K562 (cell line): ENCODE data around the gene COPS6. TPM values are rescaled to one million over a fixed set of nuclear protein-coding genes. Genes with fewer than 3 reads are reported as not detected.

Experiments
- CEBPB ChIP-seq: fragments of 450-650 bp; IDR thresholded peaks from 2 replicates; pipeline ENCODE4 v1.6.1; 2016; ENCODE audit warnings: missing genetic modification characterization, missing compliant biosample characterization
- FOXK2 ChIP-seq, 2 experiments: fragments of 450-650 bp; IDR thresholded peaks in 1 of 2; conservative IDR thresholded peaks in 1 of 2; 2 replicates each; pipeline ENCODE4 v1.6.1; 2016; ENCODE audit warnings: low read depth in 2 of 2, mild to moderate bottlenecking in 1 of 2
- HLTF ChIP-seq: fragments of 450-650 bp; IDR thresholded peaks from 2 replicates; pipeline ENCODE4 v1.6.1; 2016
- KLF6 ChIP-seq: fragments of 250-450 bp; sonication (Bioruptor Pico); IDR thresholded peaks from 2 replicates; pipeline ENCODE4 v1.4.0; 2020; ENCODE audit warnings: mild to moderate bottlenecking, moderate library complexity, borderline replicate concordance
- PRPF4 ChIP-seq: fragments of 200-400 bp; formaldehyde crosslinking; IDR thresholded peaks from one replicate; pipeline ENCODE4 v1.6.1; 2017; ENCODE audit warnings: low read length, low read depth, mild to moderate bottlenecking; ENCODE audit not compliant: insufficient read depth, poor library complexity, severe bottlenecking
- ZNF165 ChIP-seq: fragments of 250-450 bp; sonication (Bioruptor Pico); IDR thresholded peaks from 2 replicates; pipeline ENCODE4 v1.4.0; 2020; ENCODE audit warnings: borderline replicate concordance
- polyA plus RNA-seq, 8 experiments: library from polyadenylated mRNA; depleted of rRNA in 4 of 8; stranded (reverse) in 5 of 8; unstranded in 3 of 8; fragments of >200 nt; fragmentation: Nextera tagmentation in 2 of 8; fragmentation: Illumina TruSeq in 1 of 8; extraction: Ambion mirVana in 2 of 8; extraction: Trizol in 1 of 8; gene quantifications; 2 replicates each; pipeline versions ENCODE4 v1.2.1 to v1.2.3, GENCODE V29; 2011 to 2014; ENCODE audit warnings: inconsistent platforms in 1 of 8, missing spikeins in 1 of 8
- total RNA-seq, 7 experiments: library from RNA; depleted of rRNA in 6 of 7; stranded (reverse); fragments of >200 nt in 6 of 7; fragmentation: Illumina TruSeq in 2 of 7; extraction: Trizol in 2 of 7; gene quantifications; 2 replicates each; pipeline versions ENCODE4 v1.2.1 to v1.2.3, GENCODE V29; 2011 to 2021; ENCODE audit warnings: low replicate concordance in 1 of 7
- TF ChIP-seq, protein P1 (sequence below), 2 experiments: fragments of 450-650 bp; IDR thresholded peaks; 2 replicates each; pipeline ENCODE4 v1.6.1; 2016; ENCODE audit warnings: mild to moderate bottlenecking in 2 of 2, borderline replicate concordance in 1 of 2, low read depth in 1 of 2, moderate library complexity in 1 of 2
- TF ChIP-seq, protein P2 (sequence below), 2 experiments: fragments of 250-450 bp in 1 of 2; fragments of 450-650 bp in 1 of 2; sonication (Bioruptor Pico) in 1 of 2; IDR thresholded peaks; 2 replicates each; pipeline versions ENCODE4 v1.6.1 to v1.8.0; 2016 to 2021; ENCODE audit warnings: mild to moderate bottlenecking in 2 of 2, moderate library complexity in 2 of 2, missing compliant biosample characterization in 1 of 2, missing genetic modification characterization in 1 of 2
- TF ChIP-seq, protein P3 (sequence below): sonication (generic); formaldehyde crosslinking; IDR thresholded peaks from 2 replicates; pipeline ENCODE4 v1.8.0; 2022; ENCODE audit warnings: missing genetic modification reagents, mild to moderate bottlenecking, borderline replicate concordance
- TF ChIP-seq, protein P4 (sequence below): fragments of 450-650 bp; IDR thresholded peaks from 2 replicates; pipeline ENCODE4 v1.6.1; 2018; ENCODE audit warnings: mild to moderate bottlenecking, low read depth; ENCODE audit not compliant: partially characterized antibody

COPS6 gene
- total and polyA plus RNA-seq, 9 of the 15 experiments (the other 6 are each of a cell fraction or from before 2014, with no cell fraction given): 63.0 to 331 (median 168) TPM

DNA sequence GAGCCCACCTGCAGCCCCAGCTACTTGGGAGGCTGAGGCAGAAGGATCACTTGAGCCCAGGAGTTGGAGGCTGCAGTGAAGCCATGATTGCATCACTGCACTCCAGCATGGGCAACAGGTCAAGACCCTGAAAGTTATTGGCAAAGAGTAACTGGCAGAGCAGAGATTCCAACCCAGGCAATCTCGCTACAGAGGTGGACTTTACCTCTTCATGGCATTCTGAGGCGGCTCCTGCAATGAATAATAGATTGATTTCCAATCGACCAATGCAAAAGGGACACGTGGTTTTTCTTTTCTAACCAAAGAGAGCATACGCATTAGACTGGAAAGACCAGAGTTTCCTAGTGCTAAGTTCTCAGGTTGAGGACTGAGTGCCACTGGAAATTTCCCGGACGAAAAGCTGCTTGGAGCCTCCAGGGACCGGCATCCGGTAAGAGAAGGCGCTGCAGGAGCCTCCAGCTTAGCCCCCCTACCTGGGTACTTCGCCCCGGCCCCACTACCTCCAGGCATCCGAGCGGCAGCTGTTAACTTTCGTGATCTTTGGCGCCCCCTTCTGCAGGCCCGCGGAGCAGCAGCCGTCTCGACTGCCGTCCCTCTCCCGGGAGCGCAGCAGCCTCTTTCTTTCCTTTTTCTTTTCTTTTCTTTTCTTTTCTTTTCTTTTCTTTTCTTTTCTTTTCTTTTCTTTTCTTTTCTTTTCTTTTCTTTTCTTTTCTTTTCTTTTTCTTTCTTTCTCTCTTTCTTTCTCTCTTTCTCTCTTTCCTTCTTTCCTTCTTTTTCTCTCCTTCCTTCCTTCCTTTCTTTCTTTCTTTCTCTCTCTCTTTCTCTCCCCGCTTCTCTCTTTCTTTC, 42.1 kb downstream of the COPS6 start (continued):
- TF ChIP-seq PRPF4: no peak
- TF ChIP-seq, protein P1, sequence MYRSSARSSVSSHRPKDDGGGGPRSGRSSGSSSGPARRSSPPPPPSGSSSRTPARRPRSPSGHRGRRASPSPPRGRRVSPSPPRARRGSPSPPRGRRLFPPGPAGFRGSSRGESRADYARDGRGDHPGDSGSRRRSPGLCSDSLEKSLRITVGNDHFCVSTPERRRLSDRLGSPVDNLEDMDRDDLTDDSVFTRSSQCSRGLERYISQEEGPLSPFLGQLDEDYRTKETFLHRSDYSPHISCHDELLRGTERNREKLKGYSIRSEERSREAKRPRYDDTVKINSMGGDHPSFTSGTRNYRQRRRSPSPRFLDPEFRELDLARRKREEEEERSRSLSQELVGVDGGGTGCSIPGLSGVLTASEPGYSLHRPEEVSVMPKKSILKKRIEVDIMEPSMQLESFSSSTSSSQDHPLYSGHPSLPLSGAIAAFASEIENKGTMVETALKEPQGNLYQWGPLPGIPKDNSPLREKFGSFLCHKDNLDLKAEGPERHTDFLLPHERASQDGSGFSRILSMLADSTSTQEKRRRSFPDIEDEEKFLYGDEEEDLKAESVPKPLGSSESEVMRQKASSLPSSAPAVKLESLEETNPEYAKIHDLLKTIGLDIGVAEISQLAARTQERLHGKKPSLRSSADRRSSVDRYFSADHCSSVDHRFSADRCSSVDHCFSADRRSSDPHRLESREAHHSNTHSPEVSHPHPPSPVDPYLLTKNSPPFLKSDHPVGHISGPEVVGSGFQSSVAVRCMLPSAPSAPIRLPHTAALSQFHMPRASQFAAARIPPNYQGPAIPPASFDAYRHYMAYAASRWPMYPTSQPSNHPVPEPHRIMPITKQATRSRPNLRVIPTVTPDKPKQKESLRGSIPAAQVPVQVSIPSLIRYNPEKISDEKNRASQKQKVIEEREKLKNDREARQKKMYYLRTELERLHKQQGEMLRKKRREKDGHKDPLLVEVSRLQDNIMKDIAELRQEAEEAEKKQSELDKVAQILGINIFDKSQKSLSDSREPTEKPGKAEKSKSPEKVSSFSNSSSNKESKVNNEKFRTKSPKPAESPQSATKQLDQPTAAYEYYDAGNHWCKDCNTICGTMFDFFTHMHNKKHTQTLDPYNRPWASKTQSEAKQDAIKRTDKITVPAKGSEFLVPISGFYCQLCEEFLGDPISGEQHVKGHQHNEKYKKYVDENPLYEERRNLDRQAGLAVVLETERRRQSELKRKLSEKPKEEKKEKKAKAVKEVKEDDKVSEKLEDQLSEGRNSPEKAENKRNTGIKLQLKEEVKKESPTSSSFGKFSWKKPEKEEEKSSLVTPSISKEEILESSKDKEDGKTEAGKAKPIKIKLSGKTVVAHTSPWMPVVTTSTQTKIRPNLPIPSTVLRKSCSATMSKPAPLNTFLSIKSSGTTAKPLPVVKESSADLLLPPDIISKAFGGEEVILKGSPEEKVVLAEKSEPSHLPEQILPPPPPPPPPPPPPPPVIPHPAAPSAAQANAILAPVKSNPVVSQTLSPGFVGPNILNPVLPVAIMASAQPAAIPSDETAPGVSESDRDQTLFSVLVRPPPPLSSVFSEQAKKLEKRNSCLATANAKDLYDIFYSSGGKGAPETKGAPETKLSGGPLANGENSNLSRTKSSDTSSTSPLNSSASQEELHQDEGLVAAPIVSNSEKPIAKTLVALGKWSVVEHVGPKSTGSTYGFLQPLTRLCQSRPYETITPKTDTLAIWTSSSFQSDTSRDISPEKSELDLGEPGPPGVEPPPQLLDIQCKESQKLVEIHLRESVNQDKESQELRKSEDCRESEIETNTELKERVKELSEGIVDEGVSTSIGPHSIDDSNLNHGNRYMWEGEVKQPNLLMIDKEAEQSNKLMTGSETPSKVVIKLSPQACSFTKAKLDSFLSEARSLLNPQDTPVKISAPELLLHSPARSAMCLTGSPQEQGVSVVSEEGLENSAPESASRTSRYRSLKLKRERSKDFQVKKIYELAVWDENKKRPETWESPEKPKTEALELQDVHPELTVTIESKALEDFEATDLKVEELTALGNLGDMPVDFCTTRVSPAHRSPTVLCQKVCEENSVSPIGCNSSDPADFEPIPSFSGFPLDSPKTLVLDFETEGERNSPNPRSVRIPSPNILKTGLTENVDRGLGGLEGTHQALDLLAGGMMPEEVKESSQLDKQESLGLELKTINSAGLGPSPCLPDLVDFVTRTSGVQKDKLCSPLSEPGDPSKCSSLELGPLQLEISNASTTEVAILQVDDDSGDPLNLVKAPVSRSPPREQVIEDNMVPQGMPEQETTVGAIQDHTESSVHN (IDR thresholded peaks at IDR 0.05; ENCODE audit: borderline replicate concordance in 1 of 2, low read depth in 1 of 2): no peak
- peak; percentile 83; the same call in 1 of the 2 replicates for TF ChIP-seq HLTF
- TF ChIP-seq, protein P2, sequence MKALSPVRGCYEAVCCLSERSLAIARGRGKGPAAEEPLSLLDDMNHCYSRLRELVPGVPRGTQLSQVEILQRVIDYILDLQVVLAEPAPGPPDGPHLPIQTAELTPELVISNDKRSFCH (CRISPR knock-in tag; IDR thresholded peaks at IDR 0.05): no peak
- TF ChIP-seq, protein P2 (tag; IDR thresholded peaks at IDR 0.05): no peak
- TF ChIP-seq KLF6 (CRISPR knock-in tag): no peak
- peak; percentile 90 for TF ChIP-seq CEBPB
- no peak for TF ChIP-seq ZNF165
- TF ChIP-seq FOXK2 (conservative IDR thresholded peaks at IDR 0.05 in 1 of 2, IDR thresholded peaks at IDR 0.05 in 1 of 2; ENCODE audit: low read depth in 2 of 2): no peak; a peak in 1 of 4 replicates
- TF ChIP-seq, protein P3, sequence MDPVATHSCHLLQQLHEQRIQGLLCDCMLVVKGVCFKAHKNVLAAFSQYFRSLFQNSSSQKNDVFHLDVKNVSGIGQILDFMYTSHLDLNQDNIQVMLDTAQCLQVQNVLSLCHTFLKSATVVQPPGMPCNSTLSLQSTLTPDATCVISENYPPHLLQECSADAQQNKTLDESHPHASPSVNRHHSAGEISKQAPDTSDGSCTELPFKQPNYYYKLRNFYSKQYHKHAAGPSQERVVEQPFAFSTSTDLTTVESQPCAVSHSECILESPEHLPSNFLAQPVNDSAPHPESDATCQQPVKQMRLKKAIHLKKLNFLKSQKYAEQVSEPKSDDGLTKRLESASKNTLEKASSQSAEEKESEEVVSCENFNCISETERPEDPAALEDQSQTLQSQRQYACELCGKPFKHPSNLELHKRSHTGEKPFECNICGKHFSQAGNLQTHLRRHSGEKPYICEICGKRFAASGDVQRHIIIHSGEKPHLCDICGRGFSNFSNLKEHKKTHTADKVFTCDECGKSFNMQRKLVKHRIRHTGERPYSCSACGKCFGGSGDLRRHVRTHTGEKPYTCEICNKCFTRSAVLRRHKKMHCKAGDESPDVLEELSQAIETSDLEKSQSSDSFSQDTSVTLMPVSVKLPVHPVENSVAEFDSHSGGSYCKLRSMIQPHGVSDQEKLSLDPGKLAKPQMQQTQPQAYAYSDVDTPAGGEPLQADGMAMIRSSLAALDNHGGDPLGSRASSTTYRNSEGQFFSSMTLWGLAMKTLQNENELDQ: no peak
- TF ChIP-seq, protein P4, sequence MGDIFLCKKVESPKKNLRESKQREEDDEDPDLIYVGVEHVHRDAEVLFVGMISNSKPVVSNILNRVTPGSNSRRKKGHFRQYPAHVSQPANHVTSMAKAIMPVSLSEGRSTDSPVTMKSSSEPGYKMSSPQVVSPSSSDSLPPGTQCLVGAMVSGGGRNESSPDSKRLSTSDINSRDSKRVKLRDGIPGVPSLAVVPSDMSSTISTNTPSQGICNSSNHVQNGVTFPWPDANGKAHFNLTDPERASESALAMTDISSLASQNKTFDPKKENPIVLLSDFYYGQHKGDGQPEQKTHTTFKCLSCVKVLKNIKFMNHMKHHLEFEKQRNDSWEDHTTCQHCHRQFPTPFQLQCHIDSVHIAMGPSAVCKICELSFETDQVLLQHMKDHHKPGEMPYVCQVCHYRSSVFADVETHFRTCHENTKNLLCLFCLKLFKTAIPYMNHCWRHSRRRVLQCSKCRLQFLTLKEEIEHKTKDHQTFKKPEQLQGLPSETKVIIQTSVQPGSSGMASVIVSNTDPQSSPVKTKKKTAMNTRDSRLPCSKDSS: no peak
